PC-3 (cell line): Measurements from ENCODE around the gene ZFX.

Experiments
- CTCF ChIP-seq: fragments of 300-600 bp; sonication (generic); conservative IDR thresholded peaks from 2 replicates; pipeline ENCODE4 v1.5.1; 2017; ENCODE audit warnings: antibody characterized with exemption, low read depth, mild to moderate bottlenecking, low read length
- EZH2 ChIP-seq: fragments of 300-600 bp; sonication (generic); IDR thresholded peaks from one replicate; pipeline ENCODE4 v1.6.1; 2017; ENCODE audit warnings: antibody characterized with exemption, mild to moderate bottlenecking, low read length; ENCODE audit not compliant: unreplicated experiment

- TF ChIP-seq CTCF = no peak
- TF ChIP-seq EZH2 = no peak
Observed at GRCh38 chrX:24190500-24191156, 41.1 kb downstream of the ZFX start.
